WTC11 (cell line): ENCODE measurements around the gene CNR2. TPM values are rescaled to one million over a fixed set of nuclear protein-coding genes. Genes with fewer than 3 reads are reported as not detected.
A peak's percentile ranks its signal among the peaks of the same experiment; 100 is the strongest.

Source experiments
- ATAC-seq: fragments of 200-7000 bp; cut with Tn5 transposase; 2 replicates; pipeline ENCODE4 v1.10.0; 2021; ENCODE audit warnings: mild to moderate bottlenecking, moderate library complexity
- CTCF ChIA-PET: fragments of 300-600 bp; sonication (Branson Sonifier 250); formaldehyde crosslinking; loops from one replicate; lab custom pipeline; 2021; ENCODE audit warnings: antibody characterized with exemption; lab: Charles Lee
- POLR2A ChIA-PET: fragments of 350-600 bp; sonication (Branson Sonifier 250); formaldehyde crosslinking; loops from one replicate; lab custom pipeline; 2021; ENCODE audit warnings: antibody characterized with exemption; lab: Charles Lee
- DNase-seq: peaks from one replicate; pipeline ENCODE4 v3.0.0; 2021; ENCODE audit warnings: low spot score
- H3K27ac Mint-ChIP-seq: 2 replicates; pipeline ENCODE4 v1.8.0; 2021; ENCODE audit warnings: mixed read lengths
- H3K27me3 Mint-ChIP-seq: 2 replicates; pipeline ENCODE4 v1.8.0; 2021; ENCODE audit warnings: low read depth, mild to moderate bottlenecking, moderate library complexity, mixed read lengths
- H3K36me3 Mint-ChIP-seq: 2 replicates; pipeline ENCODE4 v1.8.0; 2021; ENCODE audit warnings: mixed read lengths
- H3K4me1 Mint-ChIP-seq: 2 replicates; pipeline ENCODE4 v1.8.0; 2022; ENCODE audit warnings: mixed read lengths
- H3K4me3 Mint-ChIP-seq: 2 replicates; pipeline ENCODE4 v1.8.0; 2021; ENCODE audit warnings: mild to moderate bottlenecking, moderate library complexity, mixed read lengths
- H3K9me3 Mint-ChIP-seq: 2 replicates; pipeline ENCODE4 v1.8.0; 2021; ENCODE audit warnings: mixed read lengths
- ATF3 ChIP-seq: sonication (generic); formaldehyde crosslinking; conservative IDR thresholded peaks from 2 replicates; pipeline ENCODE4 v1.8.1; 2022; ENCODE audit warnings: mild to moderate bottlenecking, missing genetic modification reagents
- ELF4 ChIP-seq: sonication (generic); formaldehyde crosslinking; IDR thresholded peaks from 2 replicates; pipeline ENCODE4 v1.8.1; 2022; ENCODE audit warnings: low read depth, mild to moderate bottlenecking, moderate library complexity, missing genetic modification reagents
- FOXJ3 ChIP-seq: sonication (generic); formaldehyde crosslinking; IDR thresholded peaks from 2 replicates; pipeline ENCODE4 v1.9.0; 2021; ENCODE audit warnings: missing genetic modification reagents, mild to moderate bottlenecking, borderline replicate concordance
- FOXP1 ChIP-seq: sonication (generic); formaldehyde crosslinking; IDR thresholded peaks from 2 replicates; pipeline ENCODE4 v1.8.0; 2022; ENCODE audit warnings: missing genetic modification reagents, mild to moderate bottlenecking, moderate library complexity, borderline replicate concordance
- FOXP4 ChIP-seq: sonication (generic); formaldehyde crosslinking; IDR thresholded peaks from 2 replicates; pipeline ENCODE4 v1.8.0; 2022; ENCODE audit warnings: mild to moderate bottlenecking, missing genetic modification reagents
- GABPB1 ChIP-seq: sonication (generic); formaldehyde crosslinking; IDR thresholded peaks from 2 replicates; pipeline ENCODE4 v1.8.1; 2023; ENCODE audit warnings: mild to moderate bottlenecking, missing genetic modification reagents
- KAT7 ChIP-seq: sonication (generic); formaldehyde crosslinking; IDR thresholded peaks from 2 replicates; pipeline ENCODE4 v1.8.1; 2023; ENCODE audit warnings: missing genetic modification reagents, mild to moderate bottlenecking, borderline replicate concordance
- MAX ChIP-seq: sonication (generic); formaldehyde crosslinking; IDR thresholded peaks from 2 replicates; pipeline ENCODE4 v1.8.0; 2022; ENCODE audit warnings: mild to moderate bottlenecking, missing genetic modification reagents
- NFATC4 ChIP-seq: fragments of 250-450 bp; sonication (Bioruptor Pico); IDR thresholded peaks from 2 replicates; pipeline ENCODE4 v1.9.0; 2021; ENCODE audit warnings: mild to moderate bottlenecking
- NFYB ChIP-seq: sonication (generic); formaldehyde crosslinking; conservative IDR thresholded peaks from 2 replicates; pipeline ENCODE4 v1.8.0; 2022; ENCODE audit warnings: low read depth, missing genetic modification reagents
- NR1H2 ChIP-seq: sonication (generic); formaldehyde crosslinking; IDR thresholded peaks from 2 replicates; pipeline ENCODE4 v1.9.0; 2021; ENCODE audit warnings: mild to moderate bottlenecking, moderate library complexity, missing genetic modification reagents
- NR2C2 ChIP-seq: sonication (generic); formaldehyde crosslinking; IDR thresholded peaks from 2 replicates; pipeline ENCODE4 v1.8.0; 2022; ENCODE audit warnings: mild to moderate bottlenecking, missing genetic modification reagents
- ZNF121 ChIP-seq: sonication (generic); formaldehyde crosslinking; IDR thresholded peaks from 2 replicates; pipeline ENCODE4 v1.8.0; 2023; ENCODE audit warnings: missing genetic modification reagents
- ZNF263 ChIP-seq: sonication (generic); formaldehyde crosslinking; IDR thresholded peaks from 2 replicates; pipeline ENCODE4 v1.8.1; 2022; ENCODE audit warnings: low read depth, mild to moderate bottlenecking, moderate library complexity, missing genetic modification reagents
- ZSCAN18 ChIP-seq: fragments of 250-450 bp; sonication (Bioruptor Pico); IDR thresholded peaks from 2 replicates; pipeline ENCODE4 v2.1.2; 2022; ENCODE audit warnings: mild to moderate bottlenecking, moderate library complexity
- total RNA-seq: library from RNA; stranded (reverse); gene quantifications from 3 replicates; pipeline ENCODE4 v1.2.3, GENCODE V29; 2021
- TF ChIP-seq, protein P1 (sequence below): sonication (generic); formaldehyde crosslinking; IDR thresholded peaks from 2 replicates; pipeline ENCODE4 v1.8.1; 2023; ENCODE audit warnings: mild to moderate bottlenecking, missing genetic modification reagents
- TF ChIP-seq, protein P2 (sequence below): fragments of 250-450 bp; sonication (Bioruptor Pico); conservative IDR thresholded peaks from 2 replicates; pipeline ENCODE4 v1.9.0; 2021; ENCODE audit warnings: mild to moderate bottlenecking
- TF ChIP-seq, protein P3 (sequence below): sonication (generic); formaldehyde crosslinking; IDR thresholded peaks from 2 replicates; pipeline ENCODE4 v1.8.1; 2022; ENCODE audit warnings: missing genetic modification reagents, borderline replicate concordance
- TF ChIP-seq, protein P4 (sequence below): sonication (generic); formaldehyde crosslinking; IDR thresholded peaks from 2 replicates; pipeline ENCODE4 v1.8.0; 2022; ENCODE audit warnings: mild to moderate bottlenecking, missing genetic modification reagents

Gene CNR2
- total RNA-seq, 1 experiment from 2014 or later: not detected

- Mint-ChIP-seq H3K36me3 (peaks cover 20% of the 10 kb centered on the region), H3K9me3 (peaks cover 17% of the 10 kb centered on the region)
- TF ChIP-seq ZNF121 (CRISPR knock-in tag): peak; percentile 68; the same call in 1 of the 2 replicates
- TF ChIP-seq NR2C2 (CRISPR knock-in tag): no peak
- TF ChIP-seq, all 79 proteins: peak for 1
- no peak overlapping the region for H3K4me3 Mint-ChIP-seq
- peaks cover 15% of the 10 kb centered on the region for H3K27me3 Mint-ChIP-seq
- H3K4me1 Mint-ChIP-seq: no peaks in the 10 kb centered on the region
- no peak for ATAC-seq
- ChIA-PET CTCF (no interaction called here), POLR2A (no interaction called here)
- DNase-seq: no peak
- no peak overlapping the region for H3K27ac Mint-ChIP-seq
These were observed 69.5 kb downstream of the CNR2 start for GRCh38 chr1:23843644-23844043.

DNA sequence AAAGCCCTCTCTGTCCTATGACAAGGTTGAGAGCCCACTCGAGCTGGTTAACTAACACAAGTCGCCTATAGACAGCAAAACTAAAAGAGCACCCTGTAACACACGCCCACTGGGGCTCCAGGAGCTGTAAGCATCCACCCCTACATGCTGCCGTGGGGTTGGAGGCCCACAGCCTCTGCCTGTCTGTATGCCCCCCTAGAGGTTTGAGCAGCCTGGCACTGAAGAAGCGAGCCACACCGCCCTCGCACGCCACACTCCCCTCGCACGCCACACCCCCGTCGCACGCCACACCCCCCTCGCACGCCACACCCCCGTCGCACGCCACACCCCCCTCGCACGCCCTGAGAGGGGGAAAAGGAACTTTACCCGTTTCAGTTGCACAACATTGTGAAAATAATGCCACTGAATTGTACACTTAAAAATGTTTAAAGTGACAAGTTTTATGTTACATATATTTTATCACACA is 74.7 kb downstream of the CNR2 start:
- Mint-ChIP-seq H3K36me3 (no peaks in the 10 kb centered on the region), H3K4me3 (peak overlapping the region; percentile 73), H3K27ac (no peak overlapping the region), H3K27me3 (peaks cover 35% of the 10 kb centered on the region), H3K9me3 (no peaks in the 10 kb centered on the region), H3K4me1 (peaks cover 8% of the 10 kb centered on the region)
- peak; percentile 58 for DNase-seq
- no peak for TF ChIP-seq ELF4
- TF ChIP-seq, protein P1, sequence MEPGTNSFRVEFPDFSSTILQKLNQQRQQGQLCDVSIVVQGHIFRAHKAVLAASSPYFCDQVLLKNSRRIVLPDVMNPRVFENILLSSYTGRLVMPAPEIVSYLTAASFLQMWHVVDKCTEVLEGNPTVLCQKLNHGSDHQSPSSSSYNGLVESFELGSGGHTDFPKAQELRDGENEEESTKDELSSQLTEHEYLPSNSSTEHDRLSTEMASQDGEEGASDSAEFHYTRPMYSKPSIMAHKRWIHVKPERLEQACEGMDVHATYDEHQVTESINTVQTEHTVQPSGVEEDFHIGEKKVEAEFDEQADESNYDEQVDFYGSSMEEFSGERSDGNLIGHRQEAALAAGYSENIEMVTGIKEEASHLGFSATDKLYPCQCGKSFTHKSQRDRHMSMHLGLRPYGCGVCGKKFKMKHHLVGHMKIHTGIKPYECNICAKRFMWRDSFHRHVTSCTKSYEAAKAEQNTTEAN (CRISPR knock-in tag): no peak
- TF ChIP-seq FOXJ3 (CRISPR knock-in tag): no peak
- TF ChIP-seq, protein P2, sequence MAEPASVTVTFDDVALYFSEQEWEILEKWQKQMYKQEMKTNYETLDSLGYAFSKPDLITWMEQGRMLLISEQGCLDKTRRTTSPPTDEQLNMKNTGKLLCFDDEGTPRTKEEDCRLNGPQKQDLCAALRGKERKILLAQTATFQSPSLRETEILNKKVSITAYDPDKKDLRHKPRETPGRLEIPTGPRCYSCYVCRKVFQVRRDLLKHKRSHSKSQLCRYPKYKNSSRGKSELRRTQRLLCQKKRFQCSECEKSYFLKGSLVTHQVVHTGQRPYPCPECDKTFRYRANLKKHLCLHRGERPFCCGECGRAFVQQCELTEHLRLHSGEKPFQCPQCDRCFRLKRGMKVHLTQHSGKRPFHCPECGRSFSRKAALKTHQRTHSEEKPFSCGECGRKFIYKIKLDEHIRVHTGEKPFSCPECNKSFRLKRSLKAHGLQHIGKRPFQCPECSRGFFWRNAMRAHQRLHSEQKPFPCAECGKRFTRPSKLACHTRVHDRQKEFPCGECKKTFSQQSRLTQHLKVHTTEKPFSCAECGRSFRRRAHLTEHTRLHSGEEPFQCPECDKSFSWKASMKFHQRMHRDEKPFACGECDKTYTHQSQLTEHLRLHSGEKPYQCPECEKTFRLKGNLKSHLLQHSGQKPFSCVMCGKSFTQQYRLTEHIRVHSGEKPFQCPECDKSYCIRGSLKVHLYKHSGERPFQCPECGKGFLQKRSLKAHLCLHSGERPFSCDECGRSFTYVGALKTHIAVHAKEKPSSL: no peak
- no peak for TF ChIP-seq MAX
- TF ChIP-seq ZSCAN18 (CRISPR knock-in tag): no peak
- POLR2A ChIA-PET: no interaction called here
- ATAC-seq: peak; percentile 99
- CTCF ChIA-PET: interaction anchor here (0.8 to 1.0 kb wide), 3 partner anchors 27 to 78 kb away, joined by 3 to 4 read pairs (median 3); no protein-coding TSS in a partner anchor

DNA sequence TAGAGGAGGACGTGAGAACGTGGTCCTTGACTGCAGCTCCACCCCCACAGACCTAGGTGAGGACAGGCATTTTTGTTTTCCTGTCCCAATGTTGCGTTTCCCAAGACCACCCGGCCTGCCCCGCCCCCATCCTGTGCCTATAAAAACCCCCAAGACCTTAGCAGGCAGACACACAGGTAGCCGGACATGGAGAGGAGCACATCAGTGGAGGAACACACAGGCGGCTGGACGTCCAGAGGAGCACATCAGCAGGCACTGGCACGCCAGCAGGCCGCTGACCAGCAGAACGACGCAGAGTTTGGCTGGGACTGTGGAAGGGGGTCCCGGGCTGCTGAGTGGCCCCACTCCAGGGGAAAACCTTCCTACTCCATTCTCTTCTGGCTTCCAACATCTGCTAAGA is 75.3 kb downstream of the CNR2 start:
- H3K4me3 Mint-ChIP-seq: peak overlapping the region; percentile 73
- CTCF ChIA-PET: interaction anchor here (0.8 to 1.0 kb wide), 3 partner anchors 27 to 79 kb away, joined by 3 to 4 read pairs (median 3); no protein-coding TSS in a partner anchor
- no peak overlapping the region for H3K27ac Mint-ChIP-seq
- no peaks in the 10 kb centered on the region for H3K9me3 Mint-ChIP-seq
- peaks cover 8% of the 10 kb centered on the region for H3K4me1 Mint-ChIP-seq
- peak; percentile 16 for DNase-seq
- POLR2A ChIA-PET: no interaction called here
- ATAC-seq: peak; percentile 18
- peaks cover 35% of the 10 kb centered on the region for H3K27me3 Mint-ChIP-seq
- no peaks in the 10 kb centered on the region for H3K36me3 Mint-ChIP-seq
- TF ChIP-seq ZSCAN18 (CRISPR knock-in tag): no peak
- TF ChIP-seq FOXP1: no peak
- TF ChIP-seq NR1H2 (CRISPR knock-in tag): no peak
- TF ChIP-seq, protein P3, sequence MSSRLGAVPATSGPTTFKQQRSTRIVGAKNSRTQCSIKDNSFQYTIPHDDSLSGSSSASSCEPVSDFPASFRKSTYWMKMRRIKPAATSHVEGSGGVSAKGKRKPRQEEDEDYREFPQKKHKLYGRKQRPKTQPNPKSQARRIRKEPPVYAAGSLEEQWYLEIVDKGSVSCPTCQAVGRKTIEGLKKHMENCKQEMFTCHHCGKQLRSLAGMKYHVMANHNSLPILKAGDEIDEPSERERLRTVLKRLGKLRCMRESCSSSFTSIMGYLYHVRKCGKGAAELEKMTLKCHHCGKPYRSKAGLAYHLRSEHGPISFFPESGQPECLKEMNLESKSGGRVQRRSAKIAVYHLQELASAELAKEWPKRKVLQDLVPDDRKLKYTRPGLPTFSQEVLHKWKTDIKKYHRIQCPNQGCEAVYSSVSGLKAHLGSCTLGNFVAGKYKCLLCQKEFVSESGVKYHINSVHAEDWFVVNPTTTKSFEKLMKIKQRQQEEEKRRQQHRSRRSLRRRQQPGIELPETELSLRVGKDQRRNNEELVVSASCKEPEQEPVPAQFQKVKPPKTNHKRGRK (CRISPR knock-in tag): no peak
- TF ChIP-seq NFATC4 (CRISPR knock-in tag): no peak
- TF ChIP-seq ZNF263 (CRISPR knock-in tag): no peak
- TF ChIP-seq, protein P4, sequence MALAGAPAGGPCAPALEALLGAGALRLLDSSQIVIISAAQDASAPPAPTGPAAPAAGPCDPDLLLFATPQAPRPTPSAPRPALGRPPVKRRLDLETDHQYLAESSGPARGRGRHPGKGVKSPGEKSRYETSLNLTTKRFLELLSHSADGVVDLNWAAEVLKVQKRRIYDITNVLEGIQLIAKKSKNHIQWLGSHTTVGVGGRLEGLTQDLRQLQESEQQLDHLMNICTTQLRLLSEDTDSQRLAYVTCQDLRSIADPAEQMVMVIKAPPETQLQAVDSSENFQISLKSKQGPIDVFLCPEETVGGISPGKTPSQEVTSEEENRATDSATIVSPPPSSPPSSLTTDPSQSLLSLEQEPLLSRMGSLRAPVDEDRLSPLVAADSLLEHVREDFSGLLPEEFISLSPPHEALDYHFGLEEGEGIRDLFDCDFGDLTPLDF: no peak
- TF ChIP-seq GABPB1 (CRISPR knock-in tag): no peak
- no peak for TF ChIP-seq NFYB (CRISPR knock-in tag)
- no peak for TF ChIP-seq FOXP4
- no peak for TF ChIP-seq KAT7 (CRISPR knock-in tag)
- no peak for TF ChIP-seq ATF3
